Mesothelial cell of epicardium (in vitro differentiated cells): ENCODE results near the gene RNF13. TPM values are rescaled to one million over a fixed set of nuclear protein-coding genes. Genes with fewer than 3 reads are reported as not detected.
A peak's percentile ranks its signal among the peaks of the same experiment; 100 is the strongest.
"Not testable (repeated sequence)": the region's sequence is repeated elsewhere in the genome, so short reads cannot be mapped to it uniquely, and the experiment has no call there.

Source experiments
- DNase-seq, 2 experiments: peaks; one replicate each; pipeline ENCODE4 v3.0.0; 2021; ENCODE audit warnings: low spot score in 2 of 2; ENCODE audit not compliant: unreplicated experiment in 2 of 2
- H3K27ac Mint-ChIP-seq: 2 replicates; pipeline ENCODE4 v1.8.0; 2021; ENCODE audit warnings: mixed read lengths
- H3K27me3 Mint-ChIP-seq: 2 replicates; pipeline ENCODE4 v1.8.0; 2021; ENCODE audit warnings: low read depth, mixed read lengths
- H3K36me3 Mint-ChIP-seq: 2 replicates; pipeline ENCODE4 v1.8.0; 2021; ENCODE audit warnings: mixed read lengths
- H3K4me1 Mint-ChIP-seq: 2 replicates; pipeline ENCODE4 v1.8.0; 2021; ENCODE audit warnings: mixed read lengths
- H3K4me3 Mint-ChIP-seq: 2 replicates; pipeline ENCODE4 v1.8.0; 2021; ENCODE audit warnings: mild to moderate bottlenecking, moderate library complexity, mixed read lengths
- H3K9me3 Mint-ChIP-seq: 2 replicates; pipeline ENCODE4 v1.8.0; 2021; ENCODE audit warnings: mixed read lengths
- total RNA-seq: library from RNA; stranded (reverse); gene quantifications from 3 replicates; pipeline ENCODE4 v1.2.1, GENCODE V29; 2021
- TF ChIP-seq, protein P1 (sequence below): fragments of 200-600 bp; sonication (generic); IDR thresholded peaks from one replicate; pipeline ENCODE4 v1.5.0; 2021; ENCODE audit warnings: antibody characterized with exemption; ENCODE audit not compliant: unreplicated experiment

The RNF13 gene
- total RNA-seq, 1 donor from 2014 or later, result 29.8 TPM

GRCh38 chr3:149816311-149816710, 3.3 kb downstream of the RNF13 start:
- H3K4me3 Mint-ChIP-seq, result no peak overlapping the region
- TF ChIP-seq, protein P1, sequence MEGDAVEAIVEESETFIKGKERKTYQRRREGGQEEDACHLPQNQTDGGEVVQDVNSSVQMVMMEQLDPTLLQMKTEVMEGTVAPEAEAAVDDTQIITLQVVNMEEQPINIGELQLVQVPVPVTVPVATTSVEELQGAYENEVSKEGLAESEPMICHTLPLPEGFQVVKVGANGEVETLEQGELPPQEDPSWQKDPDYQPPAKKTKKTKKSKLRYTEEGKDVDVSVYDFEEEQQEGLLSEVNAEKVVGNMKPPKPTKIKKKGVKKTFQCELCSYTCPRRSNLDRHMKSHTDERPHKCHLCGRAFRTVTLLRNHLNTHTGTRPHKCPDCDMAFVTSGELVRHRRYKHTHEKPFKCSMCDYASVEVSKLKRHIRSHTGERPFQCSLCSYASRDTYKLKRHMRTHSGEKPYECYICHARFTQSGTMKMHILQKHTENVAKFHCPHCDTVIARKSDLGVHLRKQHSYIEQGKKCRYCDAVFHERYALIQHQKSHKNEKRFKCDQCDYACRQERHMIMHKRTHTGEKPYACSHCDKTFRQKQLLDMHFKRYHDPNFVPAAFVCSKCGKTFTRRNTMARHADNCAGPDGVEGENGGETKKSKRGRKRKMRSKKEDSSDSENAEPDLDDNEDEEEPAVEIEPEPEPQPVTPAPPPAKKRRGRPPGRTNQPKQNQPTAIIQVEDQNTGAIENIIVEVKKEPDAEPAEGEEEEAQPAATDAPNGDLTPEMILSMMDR, result no peak
- DNase-seq, result no peak
- peaks cover 10% of the 10 kb centered on the region for H3K9me3 Mint-ChIP-seq
- H3K27me3 Mint-ChIP-seq, result no peaks in the 10 kb centered on the region
- H3K36me3 Mint-ChIP-seq, result peaks cover 4% of the 10 kb centered on the region
- H3K27ac Mint-ChIP-seq, result peak overlapping the region; percentile 35
- peaks cover 29% of the 10 kb centered on the region for H3K4me1 Mint-ChIP-seq

GRCh38 chr3:149816986-149817385, 4.0 kb downstream of the RNF13 start:
- H3K27me3 Mint-ChIP-seq, result no peaks in the 10 kb centered on the region
- H3K4me3 Mint-ChIP-seq, result no peak overlapping the region
- TF ChIP-seq, protein P1, result no peak
- H3K36me3 Mint-ChIP-seq, result peaks cover 11% of the 10 kb centered on the region
- H3K9me3 Mint-ChIP-seq, result peaks cover 16% of the 10 kb centered on the region
- peaks cover 29% of the 10 kb centered on the region for H3K4me1 Mint-ChIP-seq
- no peak overlapping the region for H3K27ac Mint-ChIP-seq
- DNase-seq, result no peak

- H3K27ac Mint-ChIP-seq, result no peak overlapping the region
- H3K27me3 Mint-ChIP-seq, result no peaks in the 10 kb centered on the region
- peaks cover 38% of the 10 kb centered on the region for H3K9me3 Mint-ChIP-seq
- TF ChIP-seq, protein P1, result no peak
- DNase-seq, result no peak
- peaks cover 18% of the 10 kb centered on the region for H3K4me1 Mint-ChIP-seq
- H3K36me3 Mint-ChIP-seq, result peaks cover 26% of the 10 kb centered on the region
- H3K4me3 Mint-ChIP-seq, result no peak overlapping the region
These were observed 6.4 kb downstream of the RNF13 start for GRCh38 chr3:149819432-149819831.

DNA sequence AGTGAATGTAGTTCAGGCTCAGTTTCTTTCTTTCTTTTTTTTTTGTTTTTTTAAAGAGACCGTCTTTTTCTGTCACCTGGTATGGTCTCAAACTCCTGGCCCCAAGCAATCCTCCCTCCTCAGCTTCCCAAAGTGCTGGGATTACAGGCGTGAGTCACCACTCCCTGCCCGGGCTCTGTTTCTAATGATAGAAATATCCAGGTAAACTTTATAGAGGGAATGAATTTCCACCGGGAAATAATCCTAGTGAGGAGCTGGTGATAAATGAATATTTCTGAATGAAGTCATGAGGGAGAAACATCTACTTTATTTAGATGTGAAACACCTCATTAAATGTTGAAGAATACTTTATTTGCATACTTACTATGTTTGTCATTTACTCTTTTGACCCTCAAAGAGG, 7.2 kb downstream of the RNF13 start:
- Mint-ChIP-seq H3K27me3 (no peaks in the 10 kb centered on the region), H3K4me3 (no peak overlapping the region), H3K27ac (no peak overlapping the region), H3K36me3 (peaks cover 26% of the 10 kb centered on the region), H3K9me3 (peaks cover 38% of the 10 kb centered on the region), H3K4me1 (peaks cover 10% of the 10 kb centered on the region)
- no peak for DNase-seq
- TF ChIP-seq, protein P1, result no peak

- TF ChIP-seq, protein P1, result no peak
- peaks cover 39% of the 10 kb centered on the region for H3K36me3 Mint-ChIP-seq
- no peak overlapping the region for H3K4me3 Mint-ChIP-seq
- DNase-seq, result no peak
- H3K4me1 Mint-ChIP-seq, result no peaks in the 10 kb centered on the region
- H3K27ac Mint-ChIP-seq, result no peak overlapping the region
- H3K27me3 Mint-ChIP-seq, result no peaks in the 10 kb centered on the region
- peaks cover 37% of the 10 kb centered on the region for H3K9me3 Mint-ChIP-seq
These were observed 13.6 kb downstream of the RNF13 start for GRCh38 chr3:149826636-149827035.

- DNase-seq, result no peak
- Mint-ChIP-seq H3K36me3 (peaks cover 40% of the 10 kb centered on the region), H3K9me3 (peaks cover 35% of the 10 kb centered on the region), H3K27me3 (no peaks in the 10 kb centered on the region), H3K27ac (no peak overlapping the region), H3K4me3 (no peak overlapping the region), H3K4me1 (no peaks in the 10 kb centered on the region)
- TF ChIP-seq, protein P1, result no peak
These were observed 15.4 kb downstream of the RNF13 start for GRCh38 chr3:149828390-149828789.

DNA sequence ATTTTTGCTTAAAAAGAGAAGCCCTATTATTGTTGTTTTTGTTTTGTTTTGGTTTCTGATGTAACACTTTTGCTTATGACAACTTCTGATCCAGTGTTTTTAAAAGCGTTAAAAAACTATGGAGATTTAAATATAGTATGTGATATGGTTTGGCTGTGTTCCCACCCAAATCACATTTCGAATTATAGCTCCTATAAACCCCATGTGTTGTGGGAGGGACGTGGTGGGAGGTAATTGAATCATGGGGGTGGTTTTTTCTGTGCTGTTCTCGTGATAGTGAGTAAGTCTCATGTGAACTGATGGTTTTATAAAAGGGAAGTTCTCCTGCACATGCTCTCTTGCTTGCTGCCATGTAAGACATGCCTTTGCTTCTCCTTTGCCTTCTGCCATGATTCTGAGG, 16.6 kb downstream of the RNF13 start:
- Mint-ChIP-seq H3K9me3 (peaks cover 37% of the 10 kb centered on the region), H3K36me3 (peaks cover 43% of the 10 kb centered on the region)
- not testable (repeated sequence) for DNase-seq, H3K4me1 Mint-ChIP-seq, H3K27ac Mint-ChIP-seq, H3K4me3 Mint-ChIP-seq, H3K27me3 Mint-ChIP-seq
